T-helper 22 cell (primary cell): ENCODE measurements around the gene FYN.

Experiments
- DNase-seq: peaks from one replicate; pipeline ENCODE4 v3.0.0-alpha.2; 2020; ENCODE audit warnings: low read depth

Gene FYN

DNA sequence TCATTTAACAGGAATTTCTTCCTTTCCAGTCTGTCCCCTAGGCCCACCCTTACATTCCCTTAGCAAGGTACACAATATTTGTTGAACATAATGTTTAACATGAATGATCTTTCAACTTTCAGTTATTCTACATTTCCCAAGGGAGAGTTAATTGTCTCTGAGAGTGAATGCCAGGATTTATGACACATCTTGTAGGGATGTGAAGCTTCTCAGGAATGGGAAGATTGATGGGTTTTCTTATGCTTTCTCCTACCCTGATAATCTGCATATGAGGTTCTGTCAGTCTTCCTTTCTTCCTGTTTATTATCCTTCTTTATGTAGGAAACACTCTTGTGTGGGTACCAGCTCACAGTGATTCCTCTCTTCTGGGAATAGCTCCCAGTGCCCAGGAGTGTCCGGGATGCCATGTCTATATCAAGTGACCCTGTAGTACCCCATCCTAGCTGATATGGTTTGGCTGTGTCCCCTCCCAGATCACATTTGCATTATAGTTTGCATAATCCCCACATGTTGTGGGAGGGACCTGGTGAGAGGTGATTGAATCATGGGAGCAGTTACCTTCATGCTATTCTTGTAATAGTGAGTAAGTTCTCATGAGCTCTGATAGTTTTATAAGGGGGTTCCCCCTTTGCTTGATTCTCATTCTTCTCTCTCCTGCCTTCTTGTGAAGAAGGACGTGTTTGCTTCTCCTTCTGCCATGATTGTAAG lies 7.1 kb upstream of the FYN start:
- no peak for DNase-seq

DNA sequence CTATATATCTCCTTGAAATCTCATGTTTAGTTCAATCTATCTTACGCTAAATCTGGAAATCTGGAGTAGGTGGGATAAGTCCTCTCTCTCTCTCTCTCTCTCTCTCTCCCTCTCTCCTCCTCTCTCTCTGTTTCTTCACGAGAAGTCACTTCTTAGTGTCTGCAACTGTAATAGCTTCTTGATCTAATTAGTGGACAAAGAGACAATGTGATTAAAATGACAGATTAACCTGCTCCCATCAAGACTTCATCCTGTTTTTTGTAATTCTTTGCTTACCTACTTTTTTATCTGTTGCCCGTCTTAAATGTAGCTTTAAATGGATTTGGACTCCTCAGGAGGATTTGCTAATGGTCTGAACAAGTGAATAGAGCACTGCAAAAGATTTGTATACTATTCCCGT lies 2.5 kb upstream of the FYN start:
- no peak for DNase-seq

DNA sequence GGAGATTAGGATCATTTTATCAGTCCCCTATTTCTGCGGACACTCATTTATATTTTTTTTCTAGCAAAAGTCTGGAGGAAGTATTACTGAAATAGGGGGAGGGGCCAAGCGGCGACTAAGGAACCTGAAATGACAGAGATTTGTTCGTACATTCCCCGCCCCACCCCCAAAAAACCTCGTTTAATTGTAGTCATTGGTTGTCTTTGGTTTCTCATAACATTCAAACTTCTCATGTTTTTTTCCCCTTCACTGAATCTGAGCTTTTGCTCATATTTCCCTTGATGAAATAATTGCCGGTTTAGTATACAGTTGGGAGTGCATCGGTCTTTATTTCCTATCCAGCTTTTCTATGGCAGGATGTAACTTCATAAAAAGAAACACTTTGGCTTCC lies 768 bp upstream of the FYN start:
- peak; percentile 61 for DNase-seq

DNA sequence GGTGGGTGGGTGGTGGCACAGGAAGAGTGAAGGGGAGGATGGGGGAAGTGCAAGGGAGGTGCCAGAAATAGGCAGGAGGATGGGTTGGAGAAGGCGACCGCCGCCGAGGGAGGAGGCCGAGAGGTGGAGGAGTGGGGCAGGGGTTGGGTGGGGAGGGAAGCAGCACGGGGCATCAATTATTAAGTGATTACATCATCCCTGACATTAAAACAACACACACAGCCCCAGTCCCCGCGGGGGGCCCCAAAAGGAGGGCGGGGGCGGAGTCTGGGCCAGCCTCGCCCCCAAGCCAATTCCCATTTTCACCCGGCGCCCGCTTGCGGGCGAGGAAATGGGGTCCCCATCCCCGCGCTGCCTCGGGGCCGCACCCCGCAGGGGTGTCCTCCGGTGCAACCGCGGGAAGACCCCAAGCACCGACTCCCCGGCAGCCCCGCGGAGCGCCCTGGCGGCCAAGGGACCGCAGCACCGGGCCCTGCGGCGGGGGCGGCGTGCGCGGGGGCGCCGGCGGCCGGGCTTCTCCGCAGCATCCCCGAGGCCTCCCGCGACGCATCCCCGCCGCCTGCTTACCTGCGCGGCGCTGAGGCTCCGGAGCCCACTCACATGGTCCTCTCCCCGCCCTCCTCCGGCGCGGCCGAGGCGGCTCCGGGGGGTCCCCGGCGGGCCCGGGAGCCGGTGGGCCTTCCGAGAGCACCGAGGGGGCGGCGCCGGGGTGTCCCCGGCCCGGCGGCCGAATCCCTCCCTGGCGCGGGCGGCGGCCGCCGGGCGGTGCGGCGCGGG lies 663 bp downstream of the FYN start:
- peak; percentile 66 for DNase-seq

DNA sequence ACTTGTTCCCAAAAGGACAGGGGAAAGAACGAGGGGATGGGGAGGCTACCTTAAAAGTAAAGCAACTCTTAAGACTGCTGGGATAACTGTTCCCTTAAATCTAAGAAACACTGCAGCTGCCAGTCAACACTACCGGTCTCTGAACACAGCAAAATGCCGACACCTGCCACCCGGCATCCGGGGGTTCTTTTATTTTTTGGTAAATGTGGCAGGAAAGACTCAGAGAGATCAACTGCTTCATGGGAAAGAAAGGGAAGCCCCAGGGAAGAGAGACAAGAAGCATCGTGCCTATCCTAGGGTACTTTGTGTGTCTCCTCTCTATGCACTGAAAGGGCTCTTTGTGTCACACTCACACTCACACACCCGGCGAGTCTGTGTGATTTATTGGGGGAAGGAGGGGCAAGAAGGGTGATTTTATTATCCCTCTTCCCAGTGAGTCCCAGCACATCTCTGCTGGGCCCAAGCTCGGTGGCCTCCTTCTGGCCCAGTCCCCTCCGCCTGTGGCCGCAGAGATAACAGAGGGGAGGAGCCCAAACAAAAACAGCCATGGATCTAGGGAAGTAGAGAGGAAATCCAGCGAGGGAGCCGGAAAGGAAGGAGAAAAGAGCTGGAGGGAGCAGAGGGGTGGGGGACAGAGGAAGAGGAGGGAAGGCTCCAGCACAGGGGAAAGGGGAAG lies 1.4 kb downstream of the FYN start:
- DNase-seq: no peak

DNA sequence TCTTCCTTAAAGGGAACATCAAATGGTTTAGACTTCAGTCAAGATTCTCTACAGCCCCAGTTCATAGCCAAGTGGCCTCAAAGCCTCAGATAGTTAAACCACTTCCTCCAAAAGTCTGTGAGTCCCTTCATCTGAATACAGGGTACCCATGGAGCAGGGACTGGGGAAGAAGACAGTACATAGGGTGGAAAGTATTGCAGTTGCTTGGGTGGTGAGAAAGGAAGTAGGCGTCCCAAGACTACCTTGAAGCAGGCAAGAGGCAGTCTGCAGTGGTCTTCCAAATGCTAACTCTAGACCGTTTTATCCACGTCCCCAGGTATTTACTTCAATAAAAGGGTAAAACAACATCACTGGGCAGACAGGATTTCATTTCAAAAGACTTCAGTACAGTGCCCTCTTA lies 2.0 kb downstream of the FYN start:
- peak; percentile 38 for DNase-seq

DNA sequence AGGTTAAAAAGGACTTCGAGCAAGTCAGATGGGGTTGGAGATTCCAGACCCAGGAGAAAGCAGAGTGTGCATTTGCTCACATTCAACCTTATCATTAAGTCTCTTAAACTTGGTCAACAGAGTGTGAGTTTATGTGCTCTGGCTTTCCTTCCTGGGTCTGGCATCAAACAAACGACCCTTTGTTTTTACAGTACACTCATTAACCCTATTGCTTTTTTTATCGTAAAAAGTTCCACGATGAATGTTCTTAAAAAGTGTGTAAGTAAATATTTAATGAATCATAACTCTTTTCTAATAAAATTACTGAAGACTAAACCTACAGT lies 2.5 kb downstream of the FYN start:
- no peak for DNase-seq

DNA sequence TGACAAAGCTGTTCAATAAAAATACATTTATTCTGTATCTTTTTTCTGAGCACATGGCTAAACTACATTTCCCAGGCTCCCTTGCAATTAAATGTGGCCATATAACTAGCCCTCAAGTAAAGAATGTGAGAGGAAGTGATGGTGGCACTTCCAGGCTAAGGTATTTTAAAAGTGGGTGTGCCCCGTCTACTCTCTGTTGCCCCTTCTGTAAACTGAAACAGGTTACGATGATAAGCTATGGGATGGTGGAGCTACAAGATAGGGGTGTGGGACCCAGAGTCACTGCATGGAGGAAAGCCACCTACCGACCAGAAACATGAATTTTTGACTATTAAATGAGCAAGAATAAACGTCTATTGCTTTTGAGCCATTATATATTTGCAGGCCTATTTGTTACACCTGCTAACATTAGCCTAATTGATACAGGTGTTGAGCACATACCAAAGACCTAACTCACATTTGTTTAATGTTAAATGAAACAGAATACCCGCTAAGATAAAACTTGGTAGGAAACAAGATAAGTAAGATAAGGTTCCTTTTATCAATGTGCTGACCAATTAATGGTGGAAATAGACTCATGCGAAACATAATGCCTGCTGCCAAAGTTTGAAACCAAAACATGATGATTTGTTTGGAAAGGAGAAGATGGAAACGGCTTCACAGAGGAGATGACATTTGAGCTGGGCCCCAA lies 3.1 kb downstream of the FYN start:
- no peak for DNase-seq

DNA sequence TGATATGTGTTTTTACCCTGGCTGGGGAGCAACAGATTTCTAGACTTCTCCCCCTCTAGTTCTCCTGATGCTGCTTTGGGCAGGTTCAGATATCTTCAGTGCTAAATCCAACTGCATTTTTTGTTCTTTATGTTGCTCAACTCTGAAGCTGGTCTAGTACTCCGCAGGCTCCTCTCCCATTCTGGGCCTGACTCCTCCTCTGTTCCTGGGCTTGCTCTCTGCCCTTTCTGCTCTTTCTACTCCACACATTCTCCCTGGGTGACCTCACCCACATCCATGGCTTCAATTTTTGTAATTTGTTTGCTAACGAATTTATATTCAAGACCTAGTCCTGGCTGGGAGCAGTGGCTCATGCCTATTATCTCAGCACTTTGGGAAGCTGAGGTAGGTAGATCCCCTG lies 6.4 kb downstream of the FYN start:
- DNase-seq: no peak

DNA sequence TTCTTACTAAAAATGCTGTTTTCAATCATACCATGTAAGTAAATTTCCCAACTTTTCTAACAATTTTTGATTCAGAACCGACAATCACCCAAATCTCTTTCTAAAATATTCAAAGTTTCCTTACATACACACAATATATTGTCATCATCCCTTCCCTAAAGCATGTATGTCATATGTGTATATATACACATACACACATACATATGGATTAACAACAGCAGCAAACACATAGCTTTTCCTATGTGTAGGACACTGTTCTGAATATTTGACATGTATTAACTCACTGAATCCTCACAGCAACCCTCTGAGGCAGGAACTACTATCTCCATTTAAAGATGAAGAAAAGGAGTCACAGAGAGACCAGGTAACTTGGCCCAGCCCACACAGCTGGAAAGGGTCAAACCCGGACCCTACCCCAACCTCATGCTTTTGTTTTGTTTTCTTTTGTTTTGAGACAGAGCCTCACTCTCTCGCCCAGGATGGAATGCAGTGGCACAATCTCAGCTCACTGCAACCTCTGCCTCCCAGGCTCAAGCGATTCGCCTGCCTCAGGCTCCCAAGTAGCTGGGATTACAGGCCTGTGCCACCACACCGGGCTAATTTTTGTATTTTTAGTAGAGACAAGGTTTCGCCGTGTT lies 7.2 kb downstream of the FYN start:
- no peak for DNase-seq

DNA sequence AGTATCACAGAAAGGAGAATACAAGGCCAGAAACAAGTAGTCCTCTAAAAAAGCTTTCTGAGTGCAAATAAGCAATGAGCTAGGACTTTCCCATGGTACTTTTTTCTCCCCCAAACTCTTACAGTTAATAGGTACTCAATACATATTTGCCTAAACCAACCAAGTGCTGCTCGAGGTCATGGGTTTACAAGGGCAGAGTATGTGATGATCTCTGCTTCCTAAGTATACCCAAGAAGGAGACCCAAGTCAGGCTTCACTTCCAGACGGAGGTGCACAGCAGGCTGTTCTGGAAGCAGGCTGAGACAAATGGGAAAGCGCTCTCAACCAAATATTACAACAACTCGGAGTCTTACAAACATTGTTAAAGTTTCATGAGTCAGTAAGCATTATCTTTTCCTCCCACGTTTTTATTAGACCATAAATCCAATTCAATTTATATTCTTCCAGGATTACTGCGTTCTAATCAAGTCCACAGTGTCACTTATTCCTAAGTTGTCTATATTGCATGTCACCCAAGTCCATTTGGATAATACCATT lies 8.1 kb downstream of the FYN start:
- DNase-seq: no peak

DNA sequence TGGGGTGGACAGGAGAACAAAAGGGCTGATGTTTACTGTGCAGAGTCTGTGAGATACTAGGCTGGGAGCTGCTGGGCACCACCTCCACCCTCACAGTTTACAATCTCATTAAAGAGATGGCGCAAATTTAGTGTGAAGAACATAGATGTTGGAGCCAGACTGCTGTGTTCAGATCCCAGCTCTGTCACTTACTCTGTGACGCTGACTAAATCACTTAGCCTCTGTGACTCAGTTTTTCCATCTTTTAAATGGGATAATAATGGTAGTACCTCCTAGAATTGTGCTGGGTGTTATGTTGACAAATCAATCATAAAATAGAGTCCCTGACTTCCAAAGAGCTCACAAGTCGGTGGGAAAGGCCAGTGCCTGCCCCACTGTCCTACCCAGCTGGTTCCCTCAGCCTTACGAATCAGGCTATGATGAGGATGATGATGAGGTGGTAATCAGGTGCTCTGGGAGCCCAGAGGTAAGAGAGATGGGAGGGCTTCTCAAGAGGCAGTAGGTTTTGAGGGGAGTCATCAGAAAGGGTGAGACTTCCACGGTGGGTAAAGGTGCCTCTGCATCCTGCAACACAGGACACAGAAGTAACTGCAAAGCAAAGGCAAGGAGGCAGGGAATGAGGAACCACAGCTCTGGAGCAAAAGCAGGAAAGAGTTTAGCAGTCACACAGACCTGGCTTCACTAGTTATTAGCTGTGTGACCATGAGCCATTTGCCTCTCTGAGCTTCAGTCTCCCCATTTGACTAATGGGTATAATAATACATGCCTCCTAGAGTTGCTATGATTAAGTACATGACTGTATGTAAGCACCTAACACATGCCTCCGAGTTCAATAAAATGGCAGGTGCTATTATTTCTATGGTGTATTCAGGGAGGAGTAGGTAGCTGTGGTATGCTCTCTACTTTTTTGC lies 8.9 kb downstream of the FYN start:
- no peak for DNase-seq

DNA sequence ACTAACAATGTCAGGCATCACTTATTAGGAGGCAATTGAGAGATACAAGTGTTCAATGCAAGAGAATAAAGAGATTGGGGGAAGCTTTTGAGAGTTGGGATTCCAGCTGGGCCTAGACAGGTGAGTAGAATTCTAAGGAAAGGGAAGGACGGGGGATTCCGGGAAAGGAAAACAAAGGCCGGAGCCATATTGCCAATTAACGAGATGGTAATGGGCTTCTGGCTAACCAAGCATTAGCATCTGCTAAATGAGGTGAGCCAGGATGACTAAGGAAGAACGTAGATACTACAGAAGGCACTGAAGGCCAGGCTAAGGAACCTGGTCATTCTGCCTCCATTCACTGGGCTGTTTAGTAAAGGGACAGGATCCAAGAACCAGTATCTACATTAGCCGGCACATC lies 10.5 kb downstream of the FYN start:
- no peak for DNase-seq

DNA sequence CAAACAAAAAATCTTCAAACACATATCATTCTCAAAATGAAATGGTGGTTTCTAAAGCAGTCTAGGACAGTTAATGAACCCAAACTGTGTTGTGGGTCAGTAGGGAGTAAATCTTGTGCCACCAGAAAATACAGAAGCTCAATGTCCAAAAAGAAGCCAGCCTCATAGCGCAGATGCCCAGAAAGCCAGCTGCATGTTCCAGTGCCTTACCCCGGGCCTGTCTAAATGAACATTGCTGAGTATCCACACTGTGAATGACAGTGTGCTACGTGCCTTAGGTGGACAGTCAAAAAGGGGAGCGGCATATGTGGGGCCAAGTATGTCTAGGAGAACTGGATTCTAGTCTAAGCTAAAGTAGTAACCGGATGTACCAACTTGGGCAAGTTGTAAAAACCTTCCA lies 10.9 kb downstream of the FYN start:
- DNase-seq: no peak

DNA sequence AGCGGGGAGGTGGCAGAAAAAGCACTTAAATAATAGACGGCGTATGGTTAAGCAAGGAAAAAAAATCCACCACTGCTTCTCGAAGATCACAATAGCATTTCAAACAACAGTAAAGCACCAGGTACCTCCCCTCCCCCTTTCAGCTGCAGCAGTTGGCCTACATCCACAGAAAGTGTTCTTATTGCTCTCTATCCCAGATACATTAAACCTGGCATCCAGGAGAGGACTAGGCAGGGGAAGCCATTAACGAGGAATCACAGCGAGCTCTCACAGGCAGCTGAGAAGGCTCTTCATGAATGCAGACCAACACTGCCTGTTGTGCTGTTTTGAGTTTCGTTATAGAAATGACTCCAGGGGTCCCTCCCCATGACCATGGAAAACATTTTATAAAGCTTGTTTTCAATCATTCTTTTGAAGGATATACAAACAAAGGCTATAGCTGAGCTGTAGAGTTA lies 11.8 kb downstream of the FYN start:
- no peak for DNase-seq

DNA sequence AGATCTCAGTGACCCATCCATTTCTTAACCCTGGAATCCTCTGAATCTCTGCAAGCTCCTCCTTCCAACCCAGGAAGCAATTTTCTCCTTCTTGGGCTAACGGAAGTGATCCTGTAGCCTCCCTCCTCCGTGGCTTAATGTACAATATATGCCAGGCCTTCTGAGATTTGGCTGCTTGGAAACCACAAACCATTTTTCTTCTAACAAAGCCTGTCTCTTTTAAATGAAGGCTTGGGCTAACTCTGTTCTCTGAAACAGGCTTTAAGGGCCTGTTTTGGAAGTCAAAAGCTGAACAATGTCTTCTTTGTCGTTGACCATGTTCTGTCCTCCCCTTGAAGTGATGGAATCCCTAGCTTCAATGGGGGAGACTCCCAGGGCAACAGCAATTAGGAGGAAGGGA lies 14.9 kb downstream of the FYN start:
- no peak for DNase-seq

DNA sequence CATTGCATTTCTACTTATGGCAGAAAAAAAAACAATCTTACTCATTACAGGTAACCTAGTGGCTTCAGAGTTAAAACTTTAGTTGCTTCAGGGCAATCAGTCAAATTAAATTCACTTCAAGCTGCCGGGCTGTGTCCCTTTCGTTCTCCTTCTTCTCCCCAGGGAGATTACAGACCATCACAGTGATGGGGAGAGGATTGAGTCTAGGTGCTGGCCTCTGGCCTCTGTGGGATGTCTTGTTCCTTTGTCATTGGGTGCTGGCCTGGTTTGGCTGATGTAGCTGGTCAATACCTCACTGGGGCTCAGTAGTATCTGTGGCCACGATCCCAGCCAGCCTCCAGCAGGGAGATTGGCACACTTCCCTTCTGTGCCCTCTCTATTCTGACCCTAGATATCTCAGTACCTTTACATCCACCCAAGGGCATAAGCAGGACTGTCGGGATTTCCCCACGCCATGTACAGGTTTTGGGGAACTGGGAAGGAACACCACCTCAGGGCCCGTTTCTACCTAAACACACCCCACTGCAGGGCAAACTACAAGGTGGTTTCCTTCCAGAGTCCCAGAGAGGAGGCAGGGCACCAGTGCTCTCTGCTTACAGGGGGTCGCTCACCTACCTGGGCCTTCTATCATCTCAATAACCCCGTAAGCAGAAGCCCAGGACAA lies 15.4 kb downstream of the FYN start:
- no peak for DNase-seq

DNA sequence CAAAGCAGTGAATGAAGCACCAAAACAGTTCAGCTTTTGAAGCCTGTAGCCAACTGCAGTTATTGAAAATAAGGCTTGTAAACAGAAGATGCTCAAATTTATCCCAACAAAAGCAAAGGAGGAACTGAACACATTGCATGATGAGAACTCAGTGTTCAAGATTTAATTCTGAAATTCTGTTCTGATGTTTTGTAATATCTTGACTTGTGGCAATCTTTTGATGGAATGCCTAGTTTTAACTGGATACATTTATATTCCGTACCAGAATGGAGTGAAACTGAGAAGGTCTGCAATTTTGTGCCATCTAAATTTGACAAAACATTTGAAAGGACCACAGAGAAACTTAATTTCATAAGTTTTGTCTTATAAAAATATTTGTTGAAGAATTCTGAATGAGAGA lies 17.5 kb downstream of the FYN start:
- DNase-seq: no peak

DNA sequence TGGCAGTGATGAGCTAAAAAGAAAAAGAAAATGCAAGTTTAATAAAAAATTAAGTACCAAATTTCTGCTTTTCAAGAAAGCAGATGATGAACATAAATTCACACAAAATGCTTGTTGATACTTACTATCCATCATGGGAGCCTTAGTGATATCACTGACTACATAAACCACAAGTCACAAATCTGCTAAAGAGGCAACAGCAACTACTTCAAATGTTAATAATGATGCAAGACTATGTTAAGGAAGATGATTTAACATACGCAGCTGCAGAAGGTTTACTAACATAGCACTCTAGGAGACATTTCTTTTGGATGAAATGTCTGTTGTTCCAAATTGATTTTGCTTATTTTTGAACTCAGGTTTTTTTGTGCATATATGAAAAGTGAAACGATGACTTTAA lies 18.6 kb downstream of the FYN start:
- DNase-seq: no peak

DNA sequence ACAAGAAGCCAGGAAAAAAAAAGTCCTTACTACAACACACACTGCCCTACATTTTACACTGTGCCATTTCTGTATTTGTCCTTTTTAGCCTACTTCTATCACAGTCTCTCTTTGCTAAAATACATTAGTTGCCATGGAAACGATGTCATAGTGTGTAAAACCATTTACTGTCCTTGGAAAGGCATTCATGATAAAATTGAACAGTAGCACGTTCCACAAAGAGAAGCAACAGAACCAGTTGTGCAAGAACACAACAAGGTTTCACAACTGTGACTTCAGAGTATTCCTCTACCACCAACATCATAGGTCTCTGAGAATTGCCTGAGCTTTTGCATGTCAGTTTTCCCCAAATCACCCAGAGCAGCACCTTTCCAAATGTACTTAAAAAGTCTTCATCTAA lies 20.5 kb downstream of the FYN start:
- no peak for DNase-seq
